ENCODE data around the gene CBY1.

The CBY1 gene

DNA sequence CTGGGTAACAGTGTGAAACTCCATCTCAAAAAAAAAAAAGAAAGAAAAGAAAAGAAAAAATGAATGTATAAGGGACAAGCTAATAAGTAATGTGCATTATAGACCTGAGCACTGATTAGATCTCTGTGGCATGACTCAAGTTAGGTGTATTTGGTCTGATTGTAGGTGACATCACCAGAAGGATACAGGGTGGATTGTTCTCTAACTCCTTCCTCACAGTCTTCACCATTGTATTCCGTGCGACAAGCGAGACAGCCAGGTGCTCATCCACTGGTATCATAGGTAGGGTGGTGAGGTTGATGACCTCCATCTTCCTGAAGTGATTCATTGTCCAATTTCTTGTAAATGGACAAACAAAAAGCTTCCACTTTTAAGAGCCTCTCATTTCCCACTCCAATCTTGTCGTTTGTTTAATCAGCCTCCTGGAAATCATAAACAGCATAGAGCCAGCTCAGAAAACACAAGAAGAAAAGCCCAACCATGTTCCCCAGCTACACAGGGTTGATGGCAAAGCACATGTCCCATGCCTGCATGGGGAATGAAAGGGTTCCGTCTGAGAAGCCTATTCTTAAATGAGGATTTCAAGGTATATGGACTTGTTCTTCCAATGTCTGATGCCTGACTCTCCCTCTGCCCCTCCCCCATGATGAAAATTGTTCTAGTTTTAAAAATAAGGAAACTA lies 6.5 kb upstream of the CBY1 start:
- Histone ChIP-seq H3K79me2 (ENCODE audit: control insufficient read depth, insufficient read depth, low read length, unreplicated experiment) (no peaks in the 10 kb centered on the region), H3K27ac (ENCODE audit: low read depth, low read length) (no peak overlapping the region), H2AFZ (ENCODE audit: low read length, unreplicated experiment) (no peak overlapping the region), H3K36me3 (ENCODE audit: insufficient read depth, low read length) (no peaks in the 10 kb centered on the region), H3K4me3 (ENCODE audit: low read depth, low read length) (no peak overlapping the region), H3K27me3 (ENCODE audit: insufficient read depth, low read length) (no peaks in the 10 kb centered on the region), H3K4me1 (ENCODE audit: control insufficient read depth, insufficient read depth, low read length, unreplicated experiment) (no peaks in the 10 kb centered on the region)

DNA sequence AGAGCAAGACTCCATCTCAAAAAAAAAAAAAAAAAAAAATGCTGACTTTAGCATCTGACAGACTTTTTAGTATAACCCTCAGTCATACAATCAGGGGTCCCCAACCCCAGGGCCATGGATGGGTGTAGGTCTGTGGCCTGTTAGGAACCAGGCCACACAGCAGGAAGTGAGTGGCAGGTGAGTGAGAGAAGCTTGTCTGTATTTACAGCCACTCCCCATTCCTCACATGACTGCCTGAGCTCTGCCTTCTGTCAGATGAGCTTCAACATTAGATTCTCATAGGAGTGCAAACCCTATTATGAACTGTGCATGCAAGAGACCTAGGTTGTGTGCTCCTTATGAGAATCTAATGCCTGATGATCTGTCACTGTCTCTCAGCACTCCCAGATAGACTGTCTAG lies 3.6 kb upstream of the CBY1 start:
- H3K79me2 ChIP-seq (ENCODE audit: control insufficient read depth, insufficient read depth, low read length, unreplicated experiment) = peaks cover 4% of the 10 kb centered on the region
- no peaks in the 10 kb centered on the region for H3K36me3 ChIP-seq (ENCODE audit: insufficient read depth, low read length)
- H3K27ac ChIP-seq (ENCODE audit: low read depth, low read length) = no peak overlapping the region
- no peak overlapping the region for H2AFZ ChIP-seq (ENCODE audit: low read length, unreplicated experiment)
- H3K4me3 ChIP-seq (ENCODE audit: low read depth, low read length) = no peak overlapping the region
- H3K4me1 ChIP-seq (ENCODE audit: control insufficient read depth, insufficient read depth, low read length, unreplicated experiment) = no peaks in the 10 kb centered on the region
- no peaks in the 10 kb centered on the region for H3K27me3 ChIP-seq (ENCODE audit: insufficient read depth, low read length)

DNA sequence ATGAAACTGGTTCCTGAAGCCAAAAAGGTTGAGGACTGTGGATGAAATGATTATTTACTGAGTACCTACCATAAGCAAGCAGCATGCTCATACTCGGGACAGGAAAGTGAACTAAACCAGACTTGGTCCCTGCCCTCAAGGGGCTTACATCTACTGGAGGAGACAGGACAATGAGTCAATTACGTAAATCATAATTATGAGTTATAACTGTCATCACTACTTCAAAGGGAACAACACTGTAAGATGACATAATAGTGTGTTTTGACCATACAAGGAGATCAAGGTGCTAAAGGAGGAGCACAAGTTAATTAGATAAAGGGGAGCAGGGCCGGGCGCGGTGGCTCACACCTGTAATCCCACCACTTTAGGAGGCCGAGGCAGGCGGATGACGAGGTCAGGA lies 2.7 kb upstream of the CBY1 start:
- no peak overlapping the region for H3K4me3 ChIP-seq (ENCODE audit: low read depth, low read length)
- H2AFZ ChIP-seq (ENCODE audit: low read length, unreplicated experiment) = no peak overlapping the region
- no peak overlapping the region for H3K27ac ChIP-seq (ENCODE audit: low read depth, low read length)
- H3K36me3 ChIP-seq (ENCODE audit: insufficient read depth, low read length) = no peaks in the 10 kb centered on the region
- peaks cover 4% of the 10 kb centered on the region for H3K79me2 ChIP-seq (ENCODE audit: control insufficient read depth, insufficient read depth, low read length, unreplicated experiment)
- no peaks in the 10 kb centered on the region for H3K27me3 ChIP-seq (ENCODE audit: insufficient read depth, low read length)
- H3K4me1 ChIP-seq (ENCODE audit: control insufficient read depth, insufficient read depth, low read length, unreplicated experiment) = no peaks in the 10 kb centered on the region

DNA sequence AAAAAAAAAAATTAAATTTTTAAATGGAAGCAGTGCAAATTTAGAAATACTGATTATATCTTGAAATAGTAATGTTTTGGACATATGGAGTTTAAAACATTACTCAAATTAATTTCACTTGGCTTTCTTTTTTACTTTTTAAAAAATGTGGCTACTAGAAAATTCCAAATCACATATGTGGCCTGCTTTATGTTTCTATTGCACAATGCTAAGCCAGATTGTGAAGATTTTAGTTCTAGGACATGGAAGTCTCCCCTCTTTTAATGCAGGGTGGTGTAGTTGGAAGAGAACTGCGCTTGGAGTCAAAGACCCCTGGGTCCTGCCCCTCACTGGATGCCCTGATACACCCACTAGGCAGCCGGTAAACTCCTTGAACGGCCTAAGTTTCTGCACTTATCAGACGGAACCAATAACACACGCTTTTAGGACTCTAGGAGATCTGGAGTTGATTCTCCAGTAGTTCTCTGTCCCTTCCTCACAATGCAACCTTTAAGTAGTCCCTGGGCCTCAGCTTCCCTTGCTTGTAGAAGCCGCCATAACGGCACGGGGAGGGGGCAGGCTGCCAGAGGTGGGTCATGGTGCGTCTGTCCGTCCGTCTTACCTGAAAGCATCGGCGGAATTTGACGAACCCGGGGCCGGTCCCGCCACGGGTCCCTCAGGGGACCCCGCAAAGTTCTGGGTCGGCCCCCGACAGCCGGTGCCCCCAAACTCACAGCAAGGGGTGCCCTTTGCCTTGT lies 751 bp upstream of the CBY1 start:
- peaks cover 4% of the 10 kb centered on the region for H3K79me2 ChIP-seq (ENCODE audit: control insufficient read depth, insufficient read depth, low read length, unreplicated experiment)
- H2AFZ ChIP-seq (ENCODE audit: low read length, unreplicated experiment) = peak overlapping the region; percentile 96
- peak overlapping the region; percentile 97 for H3K27ac ChIP-seq (ENCODE audit: low read depth, low read length)
- H3K4me1 ChIP-seq (ENCODE audit: control insufficient read depth, insufficient read depth, low read length, unreplicated experiment) = no peaks in the 10 kb centered on the region
- no peaks in the 10 kb centered on the region for H3K36me3 ChIP-seq (ENCODE audit: insufficient read depth, low read length)
- no peaks in the 10 kb centered on the region for H3K27me3 ChIP-seq (ENCODE audit: insufficient read depth, low read length)
- peak overlapping the region; percentile 95 for H3K4me3 ChIP-seq (ENCODE audit: low read depth, low read length)

DNA sequence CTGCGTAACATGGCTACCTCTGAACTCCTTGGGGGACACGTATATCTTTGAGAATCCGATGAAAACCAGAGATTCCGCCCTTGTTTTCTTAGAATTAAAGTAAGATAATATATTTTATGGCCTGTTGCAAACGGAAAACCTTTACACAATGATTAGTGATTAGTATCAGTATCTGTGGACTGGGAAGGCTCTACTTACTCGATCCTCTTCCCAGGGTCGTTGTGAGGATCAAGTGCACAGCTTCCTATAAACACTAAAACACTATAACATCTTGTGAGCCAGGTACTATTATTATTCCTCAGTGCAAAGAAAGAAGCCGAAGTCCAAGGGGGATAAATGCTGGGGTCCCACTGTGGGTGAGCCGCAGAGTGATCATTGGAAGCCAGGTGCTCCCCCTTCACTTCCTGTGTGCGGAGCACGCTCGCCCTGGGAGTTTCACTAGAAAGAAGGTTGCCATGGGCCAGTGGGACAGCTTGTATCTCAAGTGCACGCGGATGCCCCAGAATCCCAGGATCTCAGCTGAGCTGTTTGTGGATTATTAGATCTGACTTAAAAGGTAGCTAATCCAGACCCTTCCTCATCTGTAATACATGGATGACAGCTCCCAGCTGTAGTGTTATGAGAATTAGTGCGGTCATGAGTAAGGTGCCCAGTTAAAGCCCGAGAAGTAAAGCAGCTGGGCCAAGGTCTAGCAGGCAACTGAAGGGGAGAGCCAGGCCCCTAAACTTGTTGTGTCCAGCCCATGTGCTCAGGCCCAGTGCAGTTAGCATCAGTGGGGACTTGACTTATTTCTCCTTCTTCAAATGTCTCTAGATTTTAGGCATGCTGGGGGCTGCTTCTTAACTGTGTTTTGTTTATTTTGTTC lies 839 bp downstream of the CBY1 start:
- Histone ChIP-seq H2AFZ (ENCODE audit: low read length, unreplicated experiment) (no peak overlapping the region), H3K4me3 (ENCODE audit: low read depth, low read length) (peak overlapping the region; percentile 95), H3K27ac (ENCODE audit: low read depth, low read length) (peak overlapping the region; percentile 97), H3K79me2 (ENCODE audit: control insufficient read depth, insufficient read depth, low read length, unreplicated experiment) (peaks cover 4% of the 10 kb centered on the region), H3K4me1 (ENCODE audit: control insufficient read depth, insufficient read depth, low read length, unreplicated experiment) (no peaks in the 10 kb centered on the region), H3K36me3 (ENCODE audit: insufficient read depth, low read length) (no peaks in the 10 kb centered on the region), H3K27me3 (ENCODE audit: insufficient read depth, low read length) (no peaks in the 10 kb centered on the region)

DNA sequence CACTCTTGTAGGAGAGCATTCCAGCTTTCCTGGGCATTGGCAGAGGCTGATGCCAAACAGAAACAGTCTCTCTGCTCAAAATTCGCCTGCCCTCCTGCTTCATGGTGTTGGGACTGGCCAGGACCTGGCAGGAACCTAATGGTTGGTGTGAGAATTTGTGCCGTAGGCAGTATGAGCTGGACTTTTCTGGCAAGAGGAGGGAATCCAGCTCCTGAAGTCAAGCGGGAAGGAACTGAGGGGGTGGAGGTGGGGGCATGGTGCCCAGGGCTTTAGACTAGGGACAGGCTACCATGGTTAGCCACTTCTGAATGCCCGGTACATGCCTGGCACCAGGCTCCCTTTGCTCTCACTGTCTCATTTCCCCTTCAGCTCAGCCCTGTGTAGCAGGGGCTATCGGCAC lies 18.4 kb downstream of the CBY1 start:
- H3K4me3 ChIP-seq (ENCODE audit: low read depth, low read length) = no peak overlapping the region
- no peak overlapping the region for H2AFZ ChIP-seq (ENCODE audit: low read length, unreplicated experiment)
- H3K36me3 ChIP-seq (ENCODE audit: insufficient read depth, low read length) = no peaks in the 10 kb centered on the region
- H3K27ac ChIP-seq (ENCODE audit: low read depth, low read length) = no peak overlapping the region
- H3K79me2 ChIP-seq (ENCODE audit: control insufficient read depth, insufficient read depth, low read length, unreplicated experiment) = no peaks in the 10 kb centered on the region
- no peaks in the 10 kb centered on the region for H3K27me3 ChIP-seq (ENCODE audit: insufficient read depth, low read length)
- H3K4me1 ChIP-seq (ENCODE audit: control insufficient read depth, insufficient read depth, low read length, unreplicated experiment) = no peaks in the 10 kb centered on the region

DNA sequence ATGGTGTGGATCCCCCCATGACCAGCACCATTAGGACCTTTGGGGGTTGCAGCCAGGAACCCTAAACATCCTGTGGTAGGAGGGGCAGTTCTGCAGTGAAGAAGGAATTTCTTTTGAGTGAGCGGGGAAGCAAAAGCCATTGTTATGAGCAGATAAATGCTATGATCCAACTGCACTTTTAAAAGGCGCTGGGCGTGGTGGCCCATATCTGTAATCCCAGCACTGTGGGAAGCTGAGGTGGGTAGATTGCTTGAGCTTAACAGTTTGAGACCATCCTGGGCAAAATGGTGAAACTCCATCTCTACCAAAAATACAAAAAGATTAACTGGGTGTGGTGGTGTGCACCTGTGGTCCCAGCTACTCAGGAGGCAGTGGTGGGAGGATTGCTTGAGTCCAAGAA lies 19.4 kb downstream of the CBY1 start:
- no peaks in the 10 kb centered on the region for H3K4me1 ChIP-seq (ENCODE audit: control insufficient read depth, insufficient read depth, low read length, unreplicated experiment)
- H3K27ac ChIP-seq (ENCODE audit: low read depth, low read length) = no peak overlapping the region
- no peaks in the 10 kb centered on the region for H3K36me3 ChIP-seq (ENCODE audit: insufficient read depth, low read length)
- no peak overlapping the region for H2AFZ ChIP-seq (ENCODE audit: low read length, unreplicated experiment)
- no peaks in the 10 kb centered on the region for H3K27me3 ChIP-seq (ENCODE audit: insufficient read depth, low read length)
- H3K79me2 ChIP-seq (ENCODE audit: control insufficient read depth, insufficient read depth, low read length, unreplicated experiment) = no peaks in the 10 kb centered on the region
- no peak overlapping the region for H3K4me3 ChIP-seq (ENCODE audit: low read depth, low read length)

DNA sequence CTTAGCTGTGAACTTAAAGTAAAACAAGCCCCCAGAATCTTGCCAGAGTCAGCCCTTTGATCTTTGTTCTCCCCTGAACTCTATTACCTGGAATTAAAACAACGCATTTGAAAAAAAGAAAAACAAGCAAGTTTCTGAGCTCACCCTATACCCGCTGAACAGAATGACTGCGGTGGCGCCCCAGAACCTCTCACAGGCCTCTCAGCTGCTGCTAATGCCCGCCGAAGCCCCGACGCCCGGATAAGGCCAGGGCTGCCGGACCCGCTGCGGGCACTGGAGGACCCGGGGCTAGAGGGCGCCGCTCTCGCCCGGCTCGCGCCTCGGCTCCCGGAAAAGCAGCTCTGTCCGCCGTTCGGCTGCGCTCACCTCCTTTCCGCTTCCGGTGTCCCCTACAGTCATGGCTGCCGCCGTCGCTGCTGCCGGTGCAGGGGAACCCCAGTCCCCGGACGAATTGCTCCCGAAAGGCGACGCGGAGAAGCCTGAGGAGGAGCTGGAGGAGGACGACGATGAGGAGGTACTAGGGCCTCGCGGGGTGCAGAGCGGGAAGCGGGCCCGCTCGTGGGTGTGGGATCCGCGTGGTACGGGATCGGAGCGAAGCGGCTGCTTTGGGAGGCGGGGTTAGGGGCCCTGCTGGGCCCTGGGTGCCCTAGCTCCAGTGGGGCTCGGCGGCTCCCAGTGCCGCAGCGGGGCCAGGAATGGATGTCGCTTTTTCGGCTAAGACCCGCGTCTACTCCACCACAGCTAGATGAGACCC lies 25.3 kb downstream of the CBY1 start, which contains the start of gene TOMM22:
TOMM22 (plus strand) TSS at position 376 of the 754 bp plus-strand sequence; CDS start at position 398, 22 bp downstream.
- Histone ChIP-seq H3K27ac (ENCODE audit: low read depth, low read length) (peak within 1 kb of the TSS; percentile 23; the same call in 1 of the 2 replicates), H3K36me3 (ENCODE audit: insufficient read depth, low read length) (no peaks in the 10 kb centered on the region), H3K27me3 (ENCODE audit: insufficient read depth, low read length) (no peaks in the 10 kb centered on the region), H2AFZ (ENCODE audit: low read length, unreplicated experiment) (peak within 1 kb of the TSS; percentile 91), H3K79me2 (ENCODE audit: control insufficient read depth, insufficient read depth, low read length, unreplicated experiment) (peaks cover 13% of the 10 kb centered on the region), H3K4me3 (ENCODE audit: low read depth, low read length) (peak within 1 kb of the TSS; percentile 99), H3K4me1 (ENCODE audit: control insufficient read depth, insufficient read depth, low read length, unreplicated experiment) (peaks cover 3% of the 10 kb centered on the region)

DNA sequence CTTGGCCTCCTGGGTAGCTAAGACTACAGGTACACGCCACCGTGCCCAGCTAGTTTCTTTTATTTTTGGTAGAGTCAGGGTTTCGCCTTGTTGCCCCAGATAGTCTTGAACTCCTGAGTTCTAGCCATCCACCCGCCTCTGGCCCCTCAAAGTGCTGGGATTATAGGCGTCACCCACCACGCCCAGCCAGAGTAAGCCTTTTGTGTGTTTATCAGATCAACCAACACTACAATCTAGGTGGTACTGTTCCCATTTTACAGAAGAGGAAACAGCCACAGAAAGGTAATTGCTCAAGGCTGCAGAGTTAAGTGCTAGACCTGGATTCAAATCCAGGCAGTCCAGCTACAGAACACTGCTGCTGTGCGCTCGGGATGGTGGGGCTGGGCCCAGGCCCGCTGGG lies 28.5 kb downstream of the CBY1 start:
- Histone ChIP-seq H3K36me3 (ENCODE audit: insufficient read depth, low read length) (no peaks in the 10 kb centered on the region), H3K79me2 (ENCODE audit: control insufficient read depth, insufficient read depth, low read length, unreplicated experiment) (peaks cover 19% of the 10 kb centered on the region), H3K27me3 (ENCODE audit: insufficient read depth, low read length) (no peaks in the 10 kb centered on the region), H3K4me3 (ENCODE audit: low read depth, low read length) (no peak overlapping the region), H2AFZ (ENCODE audit: low read length, unreplicated experiment) (no peak overlapping the region), H3K27ac (ENCODE audit: low read depth, low read length) (no peak overlapping the region), H3K4me1 (ENCODE audit: control insufficient read depth, insufficient read depth, low read length, unreplicated experiment) (peaks cover 3% of the 10 kb centered on the region)

DNA sequence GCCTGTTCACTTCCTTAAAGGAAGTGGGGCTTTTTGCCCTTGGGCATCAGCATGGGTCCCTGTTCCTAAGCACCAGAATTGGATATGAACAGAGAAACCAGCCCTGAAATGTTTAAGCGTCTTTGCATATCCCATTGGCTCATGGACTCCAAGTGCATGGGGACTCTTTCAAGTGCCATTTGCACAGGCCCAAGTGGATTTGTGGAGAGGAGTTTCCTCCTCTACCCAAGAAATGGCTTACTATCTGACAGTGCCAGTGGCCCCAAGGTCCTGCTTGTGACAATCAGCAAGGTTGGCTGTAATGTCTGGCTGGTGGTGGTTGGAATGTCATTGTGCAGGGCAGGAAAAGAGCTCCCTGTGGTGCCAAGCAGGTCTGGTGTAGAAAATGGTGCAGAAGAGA lies 29.3 kb downstream of the CBY1 start:
- no peak overlapping the region for H3K4me3 ChIP-seq (ENCODE audit: low read depth, low read length)
- no peak overlapping the region for H3K27ac ChIP-seq (ENCODE audit: low read depth, low read length)
- no peak overlapping the region for H2AFZ ChIP-seq (ENCODE audit: low read length, unreplicated experiment)
- peaks cover 19% of the 10 kb centered on the region for H3K79me2 ChIP-seq (ENCODE audit: control insufficient read depth, insufficient read depth, low read length, unreplicated experiment)
- peaks cover 3% of the 10 kb centered on the region for H3K4me1 ChIP-seq (ENCODE audit: control insufficient read depth, insufficient read depth, low read length, unreplicated experiment)
- H3K27me3 ChIP-seq (ENCODE audit: insufficient read depth, low read length) = no peaks in the 10 kb centered on the region
- H3K36me3 ChIP-seq (ENCODE audit: insufficient read depth, low read length) = no peaks in the 10 kb centered on the region

Data from ACC112 (cell line).